Right lobe of liver (tissue), 4 donors: Measurements from ENCODE around the gene ISX.

Experiments
- CTCF ChIP-seq, 4 donors: fragments of 200-600 bp in 3 of 4; fragments of 450-650 bp in 1 of 4; IDR thresholded peaks; one replicate each; pipeline versions ENCODE4 v1.5.1 to v1.8.0; 2016 to 2022; ENCODE audit warnings: antibody characterized with exemption in 4 of 4, mild to moderate bottlenecking in 2 of 4
- POLR2A ChIP-seq: fragments of 450-650 bp; IDR thresholded peaks from one replicate; pipeline ENCODE4 v1.6.1; 2017; ENCODE audit warnings: antibody characterized with exemption, mild to moderate bottlenecking
- donor health status: DM: no; HTN: no; CAD: no.
- donor health status: DM: no; HTN: no; CAD: no.
- donor health status: DM: no; HTN: yes; CAD: no.

- TF ChIP-seq CTCF (IDR thresholded peaks at IDR 0.05) (no peak), POLR2A (no peak)
Observed at GRCh38 chr22:35070451-35071093, 4.6 kb downstream of the ISX start.
